Activated CD8-positive, alpha-beta memory T cell treated with anti-CD3 and anti-CD28 coated beads, Interleukin-2, amount 10 ng/mL, durations not matched to agents 7 days and 5 days (primary cell): ENCODE results near the gene HTR2C. TPM values are rescaled to one million over a fixed set of nuclear protein-coding genes. Genes with fewer than 3 reads are reported as not detected.
"Not testable (repeated sequence)": the region's sequence is repeated elsewhere in the genome, so short reads cannot be mapped to it uniquely, and the experiment has no call there.

Experiments
- ATAC-seq: fragments of 150-1000 bp; cut with Tn5 transposase; one replicate; pipeline ENCODE4 v1.10.0; 2021; ENCODE audit warnings: moderate library complexity
- CTCF ChIA-PET: fragments of 350-600 bp; sonication (Branson Sonifier 250); formaldehyde crosslinking; loops from one replicate; lab custom pipeline; 2021; ENCODE audit warnings: antibody characterized with exemption; lab: Charles Lee
- DNase-seq: peaks from one replicate; pipeline ENCODE4 v3.0.0-alpha.2; 2020
- H3K27ac Mint-ChIP-seq: one replicate; pipeline ENCODE4 v1.8.0; 2021; ENCODE audit warnings: mild to moderate bottlenecking, mixed read lengths
- H3K27me3 Mint-ChIP-seq: one replicate; pipeline ENCODE4 v1.8.0; 2021; ENCODE audit warnings: mixed read lengths
- H3K36me3 Mint-ChIP-seq: one replicate; pipeline ENCODE4 v1.8.0; 2021; ENCODE audit warnings: mild to moderate bottlenecking, mixed read lengths
- H3K4me1 Mint-ChIP-seq: one replicate; pipeline ENCODE4 v1.8.0; 2021; ENCODE audit warnings: mixed read lengths
- H3K4me3 Mint-ChIP-seq: one replicate; pipeline ENCODE4 v1.8.0; 2021; ENCODE audit warnings: mild to moderate bottlenecking, moderate library complexity, mixed read lengths
- H3K9me3 Mint-ChIP-seq: one replicate; pipeline ENCODE4 v1.8.0; 2022; ENCODE audit warnings: low read depth, mixed read lengths
- total RNA-seq, 2 experiments: library from RNA; stranded (reverse); gene quantifications; one replicate each; pipeline ENCODE4 v1.2.3, GENCODE V29; 2021

The HTR2C gene
- not detected for total RNA-seq

GRCh38 chrX:114583646-114584374 is at the start of gene HTR2C:
Gene HTR2C (plus strand): TSS chrX:114584086. CDS start chrX:114726937, 142,851 bp downstream.
- H3K27ac Mint-ChIP-seq = no peak within 1 kb of the TSS
- no peak within 1 kb of the TSS for H3K4me3 Mint-ChIP-seq
- CTCF ChIA-PET = no interaction called here
- peaks cover 3% of the 10 kb centered on the region for H3K9me3 Mint-ChIP-seq
- no peaks in the 10 kb centered on the region for H3K4me1 Mint-ChIP-seq
- peaks cover 16% of the 10 kb centered on the region for H3K27me3 Mint-ChIP-seq
- H3K36me3 Mint-ChIP-seq = peaks cover 3% of the 10 kb centered on the region
- DNase-seq (no peak), ATAC-seq (no peak)

- ATAC-seq (no peak), DNase-seq (no peak)
- no peaks in the 10 kb centered on the region for H3K4me1 Mint-ChIP-seq
- no peak overlapping the region for H3K4me3 Mint-ChIP-seq
- CTCF ChIA-PET = no interaction called here
- peaks cover 3% of the 10 kb centered on the region for H3K36me3 Mint-ChIP-seq
- peaks cover 3% of the 10 kb centered on the region for H3K9me3 Mint-ChIP-seq
- H3K27me3 Mint-ChIP-seq = peaks cover 16% of the 10 kb centered on the region
- H3K27ac Mint-ChIP-seq = no peak overlapping the region
These were observed 3.5 kb upstream of the HTR2C start for GRCh38 chrX:114580336-114580735.

GRCh38 chrX:114581528-114582263 is 2.2 kb upstream of the HTR2C start:
- Mint-ChIP-seq H3K4me3 (no peak overlapping the region), H3K9me3 (peaks cover 3% of the 10 kb centered on the region), H3K27ac (no peak overlapping the region), H3K36me3 (peaks cover 3% of the 10 kb centered on the region), H3K27me3 (peaks cover 16% of the 10 kb centered on the region), H3K4me1 (no peaks in the 10 kb centered on the region)
- DNase-seq (no peak), ATAC-seq (no peak)
- CTCF ChIA-PET = no interaction called here

GRCh38 chrX:114582264-114582632 is 1.6 kb upstream of the HTR2C start:
- H3K27me3 Mint-ChIP-seq = peaks cover 16% of the 10 kb centered on the region
- no peak overlapping the region for H3K4me3 Mint-ChIP-seq
- peaks cover 3% of the 10 kb centered on the region for H3K36me3 Mint-ChIP-seq
- CTCF ChIA-PET = no interaction called here
- H3K27ac Mint-ChIP-seq = no peak overlapping the region
- ATAC-seq = no peak
- DNase-seq = no peak
- H3K4me1 Mint-ChIP-seq = no peaks in the 10 kb centered on the region
- peaks cover 3% of the 10 kb centered on the region for H3K9me3 Mint-ChIP-seq

- H3K4me1 Mint-ChIP-seq = no peaks in the 10 kb centered on the region
- peaks cover 3% of the 10 kb centered on the region for H3K9me3 Mint-ChIP-seq
- ATAC-seq (no peak), DNase-seq (no peak)
- H3K27me3 Mint-ChIP-seq = peaks cover 16% of the 10 kb centered on the region
- H3K36me3 Mint-ChIP-seq = peaks cover 3% of the 10 kb centered on the region
- no peak overlapping the region for H3K4me3 Mint-ChIP-seq
- CTCF ChIA-PET = no interaction called here
- H3K27ac Mint-ChIP-seq = no peak overlapping the region
These were observed 1.0 kb upstream of the HTR2C start for GRCh38 chrX:114582698-114583395.

GRCh38 chrX:114584375-114584943 is 573 bp downstream of the HTR2C start:
- H3K4me3 Mint-ChIP-seq = no peak overlapping the region
- no peak overlapping the region for H3K27ac Mint-ChIP-seq
- ATAC-seq (no peak), DNase-seq (no peak)
- H3K36me3 Mint-ChIP-seq = peaks cover 3% of the 10 kb centered on the region
- H3K27me3 Mint-ChIP-seq = peaks cover 16% of the 10 kb centered on the region
- CTCF ChIA-PET = no interaction called here
- H3K4me1 Mint-ChIP-seq = no peaks in the 10 kb centered on the region
- peaks cover 3% of the 10 kb centered on the region for H3K9me3 Mint-ChIP-seq

- H3K4me3 Mint-ChIP-seq = no peak overlapping the region
- peaks cover 16% of the 10 kb centered on the region for H3K27me3 Mint-ChIP-seq
These were observed 1.3 kb downstream of the HTR2C start for GRCh38 chrX:114584983-114585842.

GRCh38 chrX:114591121-114591520 is 7.2 kb downstream of the HTR2C start:
- no peak overlapping the region for H3K4me3 Mint-ChIP-seq
- DNase-seq (no peak), ATAC-seq (no peak)
- no peaks in the 10 kb centered on the region for H3K27me3 Mint-ChIP-seq
- H3K27ac Mint-ChIP-seq = no peak overlapping the region
- no peaks in the 10 kb centered on the region for H3K9me3 Mint-ChIP-seq
- H3K36me3 Mint-ChIP-seq = no peaks in the 10 kb centered on the region
- no peaks in the 10 kb centered on the region for H3K4me1 Mint-ChIP-seq
- CTCF ChIA-PET = no interaction called here

More at GRCh38 chrX:114584983-114585842, 1.3 kb downstream of the HTR2C start:
- CTCF ChIA-PET = no interaction called here
- Mint-ChIP-seq H3K9me3 (peaks cover 3% of the 10 kb centered on the region), H3K4me1 (no peaks in the 10 kb centered on the region), H3K36me3 (peaks cover 3% of the 10 kb centered on the region), H3K27ac (no peak overlapping the region)
- ATAC-seq (no peak), DNase-seq (no peak)

- Mint-ChIP-seq H3K4me3 (no peak overlapping the region), H3K27ac (no peak overlapping the region), H3K27me3 (no peaks in the 10 kb centered on the region), H3K9me3 (no peaks in the 10 kb centered on the region), H3K4me1 (no peaks in the 10 kb centered on the region), H3K36me3 (no peaks in the 10 kb centered on the region)
- ATAC-seq (no peak), DNase-seq (no peak)
- CTCF ChIA-PET = no interaction called here
These were observed 15.4 kb downstream of the HTR2C start for GRCh38 chrX:114599305-114599704.

GRCh38 chrX:114599911-114600310 is 16.0 kb downstream of the HTR2C start:
- no peaks in the 10 kb centered on the region for H3K4me1 Mint-ChIP-seq
- H3K36me3 Mint-ChIP-seq = no peaks in the 10 kb centered on the region
- DNase-seq (no peak), ATAC-seq (no peak)
- no peak overlapping the region for H3K4me3 Mint-ChIP-seq
- CTCF ChIA-PET = no interaction called here
- H3K27me3 Mint-ChIP-seq = no peaks in the 10 kb centered on the region
- H3K27ac Mint-ChIP-seq = no peak overlapping the region
- no peaks in the 10 kb centered on the region for H3K9me3 Mint-ChIP-seq

GRCh38 chrX:114606619-114607018 is 22.7 kb downstream of the HTR2C start:
- H3K4me3 Mint-ChIP-seq, H3K27me3 Mint-ChIP-seq, H3K36me3 Mint-ChIP-seq, ATAC-seq, CTCF ChIA-PET, H3K27ac Mint-ChIP-seq, DNase-seq, H3K4me1 Mint-ChIP-seq, H3K9me3 Mint-ChIP-seq: not testable (repeated sequence)

- H3K4me3 Mint-ChIP-seq = no peak overlapping the region
- no peak overlapping the region for H3K27ac Mint-ChIP-seq
- DNase-seq = peak; percentile 35
- CTCF ChIA-PET = no interaction called here
- H3K4me1 Mint-ChIP-seq = no peaks in the 10 kb centered on the region
- no peaks in the 10 kb centered on the region for H3K27me3 Mint-ChIP-seq
- ATAC-seq = no peak
- no peaks in the 10 kb centered on the region for H3K9me3 Mint-ChIP-seq
- no peaks in the 10 kb centered on the region for H3K36me3 Mint-ChIP-seq
These were observed 27.2 kb downstream of the HTR2C start for GRCh38 chrX:114611018-114611619.
